HG02623 (cell line): ENCODE results near the gene ZBTB44.

Experiments used
- ATAC-seq: cut with Tn5 transposase; IDR thresholded peaks from one replicate; pipeline ENCODE4 v1.9.1; 2021; ENCODE audit warnings: moderate library complexity; ENCODE audit not compliant: unreplicated experiment

The ZBTB44 gene

DNA sequence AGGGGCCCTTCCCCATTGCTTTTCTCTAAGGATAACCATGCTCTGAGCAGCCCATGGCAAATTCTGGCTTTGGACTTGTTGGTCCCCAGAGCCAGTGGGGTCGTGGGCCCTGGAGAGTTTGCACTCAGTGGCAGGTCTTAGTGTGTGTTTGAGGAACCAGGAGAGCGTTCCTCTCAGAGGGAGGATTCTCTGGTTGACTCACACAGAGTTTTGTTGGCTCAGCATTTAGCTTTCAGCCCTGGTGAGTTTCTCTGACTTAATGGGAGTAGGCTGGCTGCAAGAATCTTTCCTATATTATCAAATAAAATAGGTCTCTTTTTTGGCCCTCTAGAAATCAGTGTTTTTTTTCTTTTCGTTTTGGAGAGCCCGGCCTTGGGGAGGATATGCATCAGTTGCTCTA is 134.2 kb downstream of the ZBTB44 start:
- ATAC-seq, result peak; percentile 51

DNA sequence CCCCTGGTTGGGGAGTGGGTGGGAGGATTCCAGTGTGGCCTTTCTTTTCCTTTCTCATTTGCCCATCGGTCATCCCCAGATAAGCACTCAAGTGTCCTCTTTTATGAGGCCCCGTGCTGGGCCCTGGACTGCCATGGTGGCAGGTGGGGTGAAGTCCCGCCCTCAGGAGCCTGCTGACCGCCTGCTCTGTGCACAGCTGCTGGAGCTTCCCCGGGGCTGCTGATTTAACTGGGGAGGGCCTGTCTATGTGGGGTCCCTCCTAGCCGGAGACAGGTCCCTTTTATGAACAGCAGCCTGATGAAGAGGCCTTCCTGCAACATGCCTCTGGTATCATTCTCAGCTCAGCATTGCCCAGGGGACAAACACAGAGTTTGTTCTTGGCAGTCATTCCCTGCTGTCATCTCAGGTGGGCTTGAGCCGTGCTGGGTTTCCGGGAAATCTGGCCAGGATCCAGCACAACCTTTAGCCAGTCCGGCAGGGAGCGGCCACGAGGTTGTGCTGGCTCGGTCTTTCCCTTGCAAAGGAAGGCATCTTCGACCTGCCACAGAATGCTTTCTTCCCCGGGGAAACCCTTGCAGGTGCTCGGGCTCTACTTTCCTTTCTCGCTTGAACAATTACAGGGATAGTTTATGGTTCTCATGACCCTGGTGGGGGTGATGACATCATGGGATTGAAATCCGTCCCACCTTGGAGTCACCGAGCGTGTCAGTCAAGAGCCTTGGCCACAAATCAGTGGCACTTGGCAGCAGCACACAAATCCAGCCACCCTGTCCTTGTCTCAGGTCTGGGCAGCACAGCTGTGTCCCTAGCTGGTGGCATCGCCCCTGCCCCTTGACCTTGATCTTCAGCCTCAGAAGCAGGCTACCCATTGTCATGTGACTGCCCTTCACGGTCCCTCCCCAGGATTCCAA is 135.1 kb downstream of the ZBTB44 start:
- no peak for ATAC-seq

- no peak for ATAC-seq
These were observed 136.0 kb downstream of the ZBTB44 start for GRCh38 chr11:130178441-130179339.

- no peak for ATAC-seq
These were observed 136.9 kb downstream of the ZBTB44 start for GRCh38 chr11:130177782-130178181.
